ENCODE data around the gene DSG3.

Gene DSG3

DNA sequence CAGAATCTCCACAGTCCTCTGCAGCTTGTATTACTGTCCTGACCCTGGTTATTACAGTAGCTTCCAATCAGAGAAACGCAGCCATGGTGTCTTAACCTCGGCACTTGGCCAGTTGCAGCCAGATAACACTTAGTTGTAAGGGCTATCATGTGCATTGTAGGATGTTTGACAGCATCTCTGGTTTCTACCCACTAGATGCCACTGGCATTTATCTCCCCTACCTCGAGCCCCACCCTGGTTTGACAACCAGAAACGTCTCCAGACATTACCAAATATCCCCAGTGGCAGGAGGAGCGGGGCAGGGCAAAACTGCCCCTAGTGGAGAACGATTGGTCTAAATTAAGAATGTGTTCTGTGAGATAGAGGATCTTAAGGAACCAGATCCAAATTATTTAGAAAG is 63.6 kb downstream of the DSG3 start:
- Histone ChIP-seq H2AK5ac (ENCODE audit: low read length) (no peak overlapping the region), H3K9me3 (ENCODE audit: insufficient read depth, low read depth, low read length) (no peaks in the 10 kb centered on the region), H3K27me3 (ENCODE audit: insufficient read depth, low read length) (no peaks in the 10 kb centered on the region), H3K18ac (ENCODE audit: low read length) (no peak overlapping the region), H3K4me3 (ENCODE audit: low read depth, low read length) (no peak overlapping the region), H3K27ac (ENCODE audit: low read depth, low read length) (peak overlapping the region; percentile 39), H2BK120ac (ENCODE audit: insufficient read depth, low read length, poor library complexity) (no peak overlapping the region), H3K36me3 (ENCODE audit: control insufficient read depth in 1 of 2, insufficient read depth in 2 of 2, low read length in 2 of 2) (no peaks in the 10 kb centered on the region), H3K14ac (ENCODE audit: low read length) (no peak overlapping the region), H4K8ac (ENCODE audit: low read depth, low read length) (no peak overlapping the region), H3K4me1 (ENCODE audit: control insufficient read depth in 1 of 2, insufficient read depth in 2 of 2, low read length in 2 of 2) (peaks cover 12 to 23% of the 10 kb centered on the region in 2 experiments), H2BK5ac (ENCODE audit: low read depth, low read length, poor library complexity) (no peak overlapping the region), H4K12ac (ENCODE audit: low read depth, low read length) (no peak overlapping the region), H3K4ac (ENCODE audit: low read depth, low read length) (no peak overlapping the region), H3K9ac (ENCODE audit: low read length) (no peak overlapping the region), H3K4me2 (ENCODE audit: low read length) (peak overlapping the region; percentile 42), H3K79me2 (ENCODE audit: control insufficient read depth, insufficient read depth, low read length, poor library complexity) (no peaks in the 10 kb centered on the region), H3K79me1 (ENCODE audit: low read length) (peaks cover 11% of the 10 kb centered on the region), H4K91ac (ENCODE audit: low read depth, low read length) (no peak overlapping the region), H3K23ac (ENCODE audit: low read length) (peak overlapping the region; percentile 13), H2BK12ac (ENCODE audit: low read length) (no peak overlapping the region), H2AFZ (ENCODE audit: insufficient read depth, low read length, poor library complexity) (no peak overlapping the region)
- no peak for DNase-seq
- WGBS (ENCODE audit: extremely low coverage, insufficient coverage, insufficient read length): no CpG with 5 or more reads among the region's 6 CpGs

DNA sequence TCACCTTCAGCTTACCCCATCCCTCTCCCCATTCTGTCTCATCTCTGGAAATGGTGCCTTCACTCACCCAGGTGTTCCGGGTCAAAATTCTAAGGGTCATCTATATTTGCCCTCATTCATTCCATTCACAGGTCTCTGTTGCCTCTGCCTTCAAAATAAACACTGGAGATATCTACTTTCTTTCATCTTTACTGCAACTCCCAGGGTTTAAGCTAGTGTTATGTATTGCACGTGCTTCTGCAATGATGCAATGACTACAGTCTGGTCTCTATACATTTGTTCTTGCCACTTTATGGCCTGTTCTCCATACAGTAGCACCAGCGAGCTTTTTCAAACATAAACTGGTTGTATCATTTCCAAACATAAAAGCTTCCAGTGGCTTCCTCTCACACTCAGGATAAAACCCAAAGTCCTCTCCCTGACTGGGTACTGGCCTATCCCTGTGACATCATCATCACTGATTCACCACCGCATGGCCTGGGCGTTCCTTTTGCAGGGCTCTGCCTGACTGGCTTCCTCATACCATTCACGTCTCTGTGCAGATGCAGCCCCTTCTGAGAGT is 64.7 kb downstream of the DSG3 start:
- Histone ChIP-seq H3K36me3 (ENCODE audit: control insufficient read depth in 1 of 2, insufficient read depth in 2 of 2, low read length in 2 of 2) (no peaks in the 10 kb centered on the region), H3K4me1 (ENCODE audit: control insufficient read depth in 1 of 2, insufficient read depth in 2 of 2, low read length in 2 of 2) (peaks cover 14 to 23% of the 10 kb centered on the region in 2 experiments), H3K27ac (ENCODE audit: low read depth, low read length) (peak overlapping the region; percentile 98), H3K79me2 (ENCODE audit: control insufficient read depth, insufficient read depth, low read length, poor library complexity) (peaks cover 2% of the 10 kb centered on the region), H2BK120ac (ENCODE audit: insufficient read depth, low read length, poor library complexity) (peak overlapping the region; percentile 45), H2BK12ac (ENCODE audit: low read length) (peak overlapping the region; percentile 83), H2BK5ac (ENCODE audit: low read depth, low read length, poor library complexity) (peak overlapping the region; percentile 43), H3K9me3 (ENCODE audit: insufficient read depth, low read depth, low read length) (no peaks in the 10 kb centered on the region), H4K12ac (ENCODE audit: low read depth, low read length) (no peak overlapping the region), H4K91ac (ENCODE audit: low read depth, low read length) (peak overlapping the region; percentile 19), H3K4me3 (ENCODE audit: low read depth, low read length) (no peak overlapping the region), H4K8ac (ENCODE audit: low read depth, low read length) (no peak overlapping the region), H3K4me2 (ENCODE audit: low read length) (no peak overlapping the region), H3K14ac (ENCODE audit: low read length) (no peak overlapping the region), H3K23ac (ENCODE audit: low read length) (no peak overlapping the region), H3K18ac (ENCODE audit: low read length) (no peak overlapping the region), H2AK5ac (ENCODE audit: low read length) (no peak overlapping the region), H3K27me3 (ENCODE audit: insufficient read depth, low read length) (no peaks in the 10 kb centered on the region), H3K79me1 (ENCODE audit: low read length) (peaks cover 11% of the 10 kb centered on the region), H2AFZ (ENCODE audit: insufficient read depth, low read length, poor library complexity) (no peak overlapping the region), H3K9ac (ENCODE audit: low read length) (no peak overlapping the region), H3K4ac (ENCODE audit: low read depth, low read length) (no peak overlapping the region)
- no CpG with 5 or more reads among the region's 6 CpGs for WGBS (ENCODE audit: extremely low coverage, insufficient coverage, insufficient read length)
- peak; percentile 85 to 86 for DNase-seq

DNA sequence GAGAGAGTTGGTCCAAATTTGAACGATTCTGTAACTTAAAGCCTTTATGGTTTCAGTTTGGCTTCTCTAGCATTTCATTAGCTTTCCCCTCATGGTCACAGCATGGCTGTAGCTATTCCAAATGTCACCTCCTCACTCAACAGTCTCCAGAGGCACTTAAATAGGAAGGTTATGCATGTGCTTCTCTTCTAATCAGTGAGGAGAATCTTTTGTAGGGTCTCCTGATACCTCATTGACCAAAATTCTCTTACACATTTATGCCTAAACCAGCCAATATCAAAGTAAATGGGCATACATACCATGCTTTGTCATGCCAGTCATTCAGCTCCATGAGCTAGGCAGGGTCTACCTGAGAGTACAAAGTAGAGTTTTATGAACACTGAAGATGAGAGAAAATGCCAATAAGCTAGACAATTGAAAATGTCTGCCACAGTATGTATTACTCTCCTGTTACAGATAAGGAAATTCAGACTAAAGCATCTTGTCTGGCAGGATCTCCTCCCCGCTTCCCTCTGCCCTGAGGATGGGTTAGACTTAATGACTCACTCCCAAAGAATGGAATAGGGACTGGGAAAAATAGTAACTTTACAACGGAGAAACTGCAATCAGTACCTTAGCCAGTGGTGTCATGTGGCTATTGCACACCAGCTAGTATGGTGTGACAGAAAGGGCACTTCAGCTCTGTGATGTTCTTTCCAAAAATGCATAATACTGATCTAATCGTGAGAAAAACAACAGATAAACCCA is 65.8 kb downstream of the DSG3 start:
- peak overlapping the region; percentile 92 for H2BK5ac ChIP-seq (ENCODE audit: low read depth, low read length, poor library complexity)
- peaks cover 14 to 23% of the 10 kb centered on the region in 2 experiments for H3K4me1 ChIP-seq (ENCODE audit: control insufficient read depth in 1 of 2, insufficient read depth in 2 of 2, low read length in 2 of 2)
- H3K4ac ChIP-seq (ENCODE audit: low read depth, low read length): no peak overlapping the region
- H2BK12ac ChIP-seq (ENCODE audit: low read length): peak overlapping the region; percentile 95
- no peak overlapping the region for H3K4me3 ChIP-seq (ENCODE audit: low read depth, low read length)
- peak overlapping the region; percentile 54 for H3K4me2 ChIP-seq (ENCODE audit: low read length)
- H2AK5ac ChIP-seq (ENCODE audit: low read length): no peak overlapping the region
- no peaks in the 10 kb centered on the region for H3K36me3 ChIP-seq (ENCODE audit: control insufficient read depth in 1 of 2, insufficient read depth in 2 of 2, low read length in 2 of 2)
- no peaks in the 10 kb centered on the region for H3K9me3 ChIP-seq (ENCODE audit: insufficient read depth, low read depth, low read length)
- H4K12ac ChIP-seq (ENCODE audit: low read depth, low read length): no peak overlapping the region
- H4K91ac ChIP-seq (ENCODE audit: low read depth, low read length): peak overlapping the region; percentile 65
- H3K79me2 ChIP-seq (ENCODE audit: control insufficient read depth, insufficient read depth, low read length, poor library complexity): peaks cover 2% of the 10 kb centered on the region
- H4K8ac ChIP-seq (ENCODE audit: low read depth, low read length): peak overlapping the region; percentile 69
- no peaks in the 10 kb centered on the region for H3K27me3 ChIP-seq (ENCODE audit: insufficient read depth, low read length)
- H3K14ac ChIP-seq (ENCODE audit: low read length): peak overlapping the region; percentile 81
- H3K27ac ChIP-seq (ENCODE audit: low read depth, low read length): peak overlapping the region; percentile 98
- H3K79me1 ChIP-seq (ENCODE audit: low read length): peaks cover 11% of the 10 kb centered on the region
- DNase-seq: peak; percentile 87 to 96
- H3K9ac ChIP-seq (ENCODE audit: low read length): no peak overlapping the region
- H2BK120ac ChIP-seq (ENCODE audit: insufficient read depth, low read length, poor library complexity): peak overlapping the region; percentile 84
- no peak overlapping the region for H2AFZ ChIP-seq (ENCODE audit: insufficient read depth, low read length, poor library complexity)
- no CpG with 5 or more reads among the region's 4 CpGs for WGBS (ENCODE audit: extremely low coverage, insufficient coverage, insufficient read length)
- H3K23ac ChIP-seq (ENCODE audit: low read length): no peak overlapping the region
- H3K18ac ChIP-seq (ENCODE audit: low read length): no peak overlapping the region

DNA sequence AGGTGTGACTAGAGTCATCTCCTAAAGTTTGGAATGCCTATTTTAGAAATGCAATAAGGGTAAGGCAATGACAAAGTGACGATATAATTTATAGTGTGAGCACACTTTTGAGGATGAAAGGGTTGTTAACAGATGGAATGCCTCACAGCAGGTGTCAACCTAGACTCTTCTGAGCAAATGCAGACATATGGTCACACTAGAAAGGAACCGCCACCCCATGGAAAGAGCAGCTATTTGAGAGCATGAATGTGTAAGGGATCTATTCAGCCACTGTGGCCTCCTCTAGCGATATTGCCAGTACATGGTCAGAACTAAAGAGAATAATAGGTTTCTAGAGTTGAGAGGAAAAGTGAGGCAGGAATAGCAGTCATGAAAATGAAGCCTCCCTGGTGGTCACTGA is 68.9 kb downstream of the DSG3 start:
- Histone ChIP-seq H3K4ac (ENCODE audit: low read depth, low read length) (no peak overlapping the region), H2BK12ac (ENCODE audit: low read length) (no peak overlapping the region), H4K8ac (ENCODE audit: low read depth, low read length) (no peak overlapping the region), H2AK5ac (ENCODE audit: low read length) (no peak overlapping the region), H3K4me2 (ENCODE audit: low read length) (no peak overlapping the region), H3K4me1 (ENCODE audit: control insufficient read depth in 1 of 2, insufficient read depth in 2 of 2, low read length in 2 of 2) (peaks cover 6 to 12% of the 10 kb centered on the region in 2 experiments), H4K91ac (ENCODE audit: low read depth, low read length) (no peak overlapping the region), H3K27me3 (ENCODE audit: insufficient read depth, low read length) (no peaks in the 10 kb centered on the region), H3K23ac (ENCODE audit: low read length) (no peak overlapping the region), H3K9ac (ENCODE audit: low read length) (no peak overlapping the region), H2AFZ (ENCODE audit: insufficient read depth, low read length, poor library complexity) (no peak overlapping the region), H4K12ac (ENCODE audit: low read depth, low read length) (no peak overlapping the region), H3K9me3 (ENCODE audit: insufficient read depth, low read depth, low read length) (no peaks in the 10 kb centered on the region), H2BK120ac (ENCODE audit: insufficient read depth, low read length, poor library complexity) (no peak overlapping the region), H3K27ac (ENCODE audit: low read depth, low read length) (no peak overlapping the region), H3K36me3 (ENCODE audit: control insufficient read depth in 1 of 2, insufficient read depth in 2 of 2, low read length in 2 of 2) (peaks cover 2 to 3% of the 10 kb centered on the region in 2 experiments), H3K79me1 (ENCODE audit: low read length) (peaks cover 9% of the 10 kb centered on the region), H3K18ac (ENCODE audit: low read length) (peak overlapping the region; percentile 8), H3K4me3 (ENCODE audit: low read depth, low read length) (no peak overlapping the region), H3K79me2 (ENCODE audit: control insufficient read depth, insufficient read depth, low read length, poor library complexity) (peaks cover 2% of the 10 kb centered on the region), H2BK5ac (ENCODE audit: low read depth, low read length, poor library complexity) (no peak overlapping the region), H3K14ac (ENCODE audit: low read length) (no peak overlapping the region)
- no CpG with 5 or more reads among the region's 3 CpGs for whole genome bisulfite sequencing (ENCODE audit: extremely low coverage, insufficient coverage, insufficient read length)
- no peak for DNase-seq
